GM12892 (cell line): ENCODE data around the gene EPHA6.

Experiments
- POLR2A ChIP-seq: IDR thresholded peaks from 2 replicates; pipeline ENCODE4 v1.6.1; 2011; ENCODE audit warnings: low read depth, low read length, control low read depth
- POLR2AphosphoS5 ChIP-seq: IDR thresholded peaks from 2 replicates; pipeline ENCODE4 v1.6.1; 2011; ENCODE audit warnings: low read depth, low read length, control low read depth
- TAF1 ChIP-seq: IDR thresholded peaks from 2 replicates; pipeline ENCODE4 v1.6.1; 2011; ENCODE audit warnings: low read depth, mild to moderate bottlenecking, control low read depth, low read length, borderline replicate concordance

- TF ChIP-seq POLR2A (no peak), POLR2AphosphoS5 (no peak), TAF1 (no peak)
Observed at GRCh38 chr3:97670952-97671351, 856.6 kb downstream of the EPHA6 start.
